HL-60 (cell line): ENCODE measurements around the gene RD3L.

ENCODE experiments used
- GABPA ChIP-seq: IDR thresholded peaks from 2 replicates; pipeline ENCODE4 v1.6.1; 2012; ENCODE audit warnings: low read depth
- POLR2AphosphoS5 ChIP-seq: IDR thresholded peaks from 2 replicates; pipeline ENCODE4 v1.6.1; 2012; ENCODE audit warnings: low read depth
- TF ChIP-seq, protein P1 (sequence below): IDR thresholded peaks from one replicate; pipeline ENCODE4 v1.5.1; 2011; ENCODE audit warnings: low read length, control low read depth, inconsistent platforms; ENCODE audit not compliant: insufficient read depth

- TF ChIP-seq, protein P1, sequence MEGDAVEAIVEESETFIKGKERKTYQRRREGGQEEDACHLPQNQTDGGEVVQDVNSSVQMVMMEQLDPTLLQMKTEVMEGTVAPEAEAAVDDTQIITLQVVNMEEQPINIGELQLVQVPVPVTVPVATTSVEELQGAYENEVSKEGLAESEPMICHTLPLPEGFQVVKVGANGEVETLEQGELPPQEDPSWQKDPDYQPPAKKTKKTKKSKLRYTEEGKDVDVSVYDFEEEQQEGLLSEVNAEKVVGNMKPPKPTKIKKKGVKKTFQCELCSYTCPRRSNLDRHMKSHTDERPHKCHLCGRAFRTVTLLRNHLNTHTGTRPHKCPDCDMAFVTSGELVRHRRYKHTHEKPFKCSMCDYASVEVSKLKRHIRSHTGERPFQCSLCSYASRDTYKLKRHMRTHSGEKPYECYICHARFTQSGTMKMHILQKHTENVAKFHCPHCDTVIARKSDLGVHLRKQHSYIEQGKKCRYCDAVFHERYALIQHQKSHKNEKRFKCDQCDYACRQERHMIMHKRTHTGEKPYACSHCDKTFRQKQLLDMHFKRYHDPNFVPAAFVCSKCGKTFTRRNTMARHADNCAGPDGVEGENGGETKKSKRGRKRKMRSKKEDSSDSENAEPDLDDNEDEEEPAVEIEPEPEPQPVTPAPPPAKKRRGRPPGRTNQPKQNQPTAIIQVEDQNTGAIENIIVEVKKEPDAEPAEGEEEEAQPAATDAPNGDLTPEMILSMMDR = no peak
- TF ChIP-seq POLR2AphosphoS5 (no peak), GABPA (no peak)
Measured at GRCh38 chr14:103908580-103908979, 33.7 kb downstream of the RD3L start.
